Activated CD4-positive, alpha-beta memory T cell treated with anti-CD3 and anti-CD28 coated beads for 36 hours (primary cell): Measurements from ENCODE around the gene NRXN2. TPM values are rescaled to one million over a fixed set of nuclear protein-coding genes. Genes with fewer than 3 reads are reported as not detected.

ENCODE experiments used
- CTCF ChIA-PET: fragments of 350-600 bp; sonication (Branson Sonifier 250); formaldehyde crosslinking; loops from one replicate; lab custom pipeline; 2021; ENCODE audit warnings: antibody characterized with exemption, inconsistent platforms; lab: Charles Lee
- POLR2A ChIA-PET: fragments of 350-600 bp; sonication (Branson Sonifier 250); formaldehyde crosslinking; loops from one replicate; lab custom pipeline; 2021; ENCODE audit warnings: antibody characterized with exemption; lab: Charles Lee
- DNase-seq: peaks from one replicate; pipeline ENCODE4 v3.0.0-alpha.2; 2020
- H3K27ac Mint-ChIP-seq: one replicate; pipeline ENCODE4 v1.8.0; 2021; ENCODE audit warnings: mixed read lengths
- H3K27me3 Mint-ChIP-seq: one replicate; pipeline ENCODE4 v1.8.0; 2021; ENCODE audit warnings: mixed read lengths
- H3K36me3 Mint-ChIP-seq: one replicate; pipeline ENCODE4 v1.8.0; 2021; ENCODE audit warnings: mixed read lengths
- H3K4me1 Mint-ChIP-seq: one replicate; pipeline ENCODE4 v1.8.0; 2021; ENCODE audit warnings: low read depth, mixed read lengths
- H3K4me3 Mint-ChIP-seq: one replicate; pipeline ENCODE4 v1.8.0; 2021; ENCODE audit warnings: mild to moderate bottlenecking, mixed read lengths
- H3K9me3 Mint-ChIP-seq: one replicate; pipeline ENCODE4 v1.8.0; 2021; ENCODE audit warnings: mixed read lengths
- intact Hi-C: fragments of 100-400 bp; cut with micrococcal nuclease; formaldehyde crosslinking; loops from one replicate; pipeline ENCODE4 v1.15.1; 2023
- total RNA-seq, 2 experiments: library from RNA; stranded (reverse); gene quantifications; one replicate each; pipeline ENCODE4 v1.2.3, GENCODE V29; 2021

NRXN2 gene
- total RNA-seq, 2 experiments from 2014 or later, result 0.31 to 0.41 TPM

- Mint-ChIP-seq H3K27me3 (peaks cover 6% of the 10 kb centered on the region), H3K27ac (no peak overlapping the region), H3K4me1 (peaks cover 6% of the 10 kb centered on the region), H3K4me3 (no peak overlapping the region), H3K9me3 (no peaks in the 10 kb centered on the region), H3K36me3 (no peaks in the 10 kb centered on the region)
- intact Hi-C loops, result no loop called here
- DNase-seq, result no peak
- ChIA-PET CTCF (interaction anchor here (1.5 to 1.6 kb wide), 2 partner anchors 38 to 277 kb away, joined by 3 to 7 read pairs; no protein-coding TSS in a partner anchor), POLR2A (no interaction called here)
Measured at GRCh38 chr11:64726211-64726641, 3.2 kb upstream of the NRXN2 start.

GRCh38 chr11:64724863-64725532 is 2.0 kb upstream of the NRXN2 start:
- Mint-ChIP-seq H3K27me3 (peaks cover 11% of the 10 kb centered on the region), H3K4me3 (no peak overlapping the region), H3K9me3 (no peaks in the 10 kb centered on the region), H3K4me1 (peaks cover 6% of the 10 kb centered on the region), H3K36me3 (no peaks in the 10 kb centered on the region), H3K27ac (no peak overlapping the region)
- CTCF ChIA-PET, result interaction anchor here (1.0 to 1.8 kb wide), 2 partner anchors 10 to 36 kb away, joined by 3 to 5 read pairs; no protein-coding TSS in a partner anchor
- no peak for DNase-seq
- POLR2A ChIA-PET, result no interaction called here
- intact Hi-C loops, result no loop called here

- intact Hi-C loops, result loop anchor here (1.0 to 2.0 kb wide), 3 partner anchors 19 to 275 kb away; no protein-coding TSS in a partner anchor
- Mint-ChIP-seq H3K36me3 (no peaks in the 10 kb centered on the region), H3K27me3 (peaks cover 13% of the 10 kb centered on the region), H3K4me3 (peak overlapping the region; percentile 59), H3K9me3 (no peaks in the 10 kb centered on the region), H3K4me1 (peaks cover 6% of the 10 kb centered on the region), H3K27ac (no peak overlapping the region)
- ChIA-PET POLR2A (no interaction called here), CTCF (interaction anchor here (1.0 to 1.8 kb wide), 2 partner anchors 11 to 35 kb away, joined by 3 to 5 read pairs; no protein-coding TSS in a partner anchor)
- DNase-seq, result no peak
Measured at GRCh38 chr11:64723907-64724862, 1.2 kb upstream of the NRXN2 start.

GRCh38 chr11:64722141-64723065 is 594 bp downstream of the NRXN2 start:
- no peak for DNase-seq
- peaks cover 19% of the 10 kb centered on the region for H3K27me3 Mint-ChIP-seq
- no peaks in the 10 kb centered on the region for H3K36me3 Mint-ChIP-seq
- H3K4me1 Mint-ChIP-seq, result peaks cover 6% of the 10 kb centered on the region
- POLR2A ChIA-PET, result no interaction called here
- CTCF ChIA-PET, result interaction anchor here (1.3 kb wide), 1 partner anchor 34 kb away, joined by 6 read pairs; no protein-coding TSS in a partner anchor
- intact Hi-C loops, result loop anchor here (1.0 to 2.0 kb wide), 3 partner anchors 20 to 273 kb away; no protein-coding TSS in a partner anchor
- H3K27ac Mint-ChIP-seq, result no peak overlapping the region
- no peaks in the 10 kb centered on the region for H3K9me3 Mint-ChIP-seq
- H3K4me3 Mint-ChIP-seq, result no peak overlapping the region

GRCh38 chr11:64721359-64721699 is 1.7 kb downstream of the NRXN2 start:
- ChIA-PET POLR2A (no interaction called here), CTCF (no interaction called here)
- no peak for DNase-seq
- H3K4me3 Mint-ChIP-seq, result no peak overlapping the region
- H3K36me3 Mint-ChIP-seq, result no peaks in the 10 kb centered on the region
- no peak overlapping the region for H3K27ac Mint-ChIP-seq
- intact Hi-C loops, result no loop called here
- peaks cover 6% of the 10 kb centered on the region for H3K4me1 Mint-ChIP-seq
- H3K9me3 Mint-ChIP-seq, result no peaks in the 10 kb centered on the region
- peaks cover 28% of the 10 kb centered on the region for H3K27me3 Mint-ChIP-seq

- intact Hi-C loops, result no loop called here
- Mint-ChIP-seq H3K27me3 (peaks cover 33% of the 10 kb centered on the region), H3K9me3 (no peaks in the 10 kb centered on the region), H3K4me3 (no peak overlapping the region), H3K36me3 (no peaks in the 10 kb centered on the region), H3K27ac (no peak overlapping the region), H3K4me1 (peaks cover 6% of the 10 kb centered on the region)
- POLR2A ChIA-PET, result no interaction called here
- CTCF ChIA-PET, result interaction anchor here (2.1 kb wide), 1 partner anchor 32 kb away, joined by 10 read pairs; no protein-coding TSS in a partner anchor
- no peak for DNase-seq
Measured at GRCh38 chr11:64720640-64721358, 2.2 kb downstream of the NRXN2 start.

- no peak for DNase-seq
- peaks cover 37% of the 10 kb centered on the region for H3K27me3 Mint-ChIP-seq
- CTCF ChIA-PET, result interaction anchor here (2.1 kb wide), 1 partner anchor 31 kb away, joined by 10 read pairs; no protein-coding TSS in a partner anchor
- peaks cover 6% of the 10 kb centered on the region for H3K4me1 Mint-ChIP-seq
- intact Hi-C loops, result no loop called here
- H3K27ac Mint-ChIP-seq, result no peak overlapping the region
- POLR2A ChIA-PET, result no interaction called here
- H3K36me3 Mint-ChIP-seq, result no peaks in the 10 kb centered on the region
- no peaks in the 10 kb centered on the region for H3K9me3 Mint-ChIP-seq
- no peak overlapping the region for H3K4me3 Mint-ChIP-seq
Measured at GRCh38 chr11:64720167-64720566, 2.8 kb downstream of the NRXN2 start.

GRCh38 chr11:64719406-64719805 is 3.6 kb downstream of the NRXN2 start:
- no peaks in the 10 kb centered on the region for H3K9me3 Mint-ChIP-seq
- intact Hi-C loops, result no loop called here
- POLR2A ChIA-PET, result no interaction called here
- no peak for DNase-seq
- CTCF ChIA-PET, result interaction anchor here (1.0 to 2.1 kb wide), 2 partner anchors 23 to 30 kb away, joined by 3 to 10 read pairs; no protein-coding TSS in a partner anchor
- peaks cover 43% of the 10 kb centered on the region for H3K27me3 Mint-ChIP-seq
- H3K36me3 Mint-ChIP-seq, result no peaks in the 10 kb centered on the region
- no peak overlapping the region for H3K27ac Mint-ChIP-seq
- no peak overlapping the region for H3K4me3 Mint-ChIP-seq
- H3K4me1 Mint-ChIP-seq, result peaks cover 6% of the 10 kb centered on the region

- ChIA-PET POLR2A (no interaction called here), CTCF (interaction anchor here (1.0 to 2.1 kb wide), 2 partner anchors 24 to 30 kb away, joined by 3 to 10 read pairs; no protein-coding TSS in a partner anchor)
- Mint-ChIP-seq H3K9me3 (no peaks in the 10 kb centered on the region), H3K4me3 (no peak overlapping the region), H3K36me3 (no peaks in the 10 kb centered on the region), H3K4me1 (peaks cover 2% of the 10 kb centered on the region), H3K27me3 (peaks cover 50% of the 10 kb centered on the region), H3K27ac (no peak overlapping the region)
- no peak for DNase-seq
- intact Hi-C loops, result no loop called here
Measured at GRCh38 chr11:64718780-64719124, 4.2 kb downstream of the NRXN2 start.

GRCh38 chr11:64718084-64718779 is 4.8 kb downstream of the NRXN2 start:
- ChIA-PET POLR2A (interaction anchor here (0.6 kb wide), 1 partner anchor 59 kb away, joined by 6 read pairs; no protein-coding TSS in a partner anchor), CTCF (interaction anchor here (2.1 kb wide), 1 partner anchor 29 kb away, joined by 10 read pairs; no protein-coding TSS in a partner anchor)
- intact Hi-C loops, result no loop called here
- no peaks in the 10 kb centered on the region for H3K36me3 Mint-ChIP-seq
- no peaks in the 10 kb centered on the region for H3K9me3 Mint-ChIP-seq
- no peak for DNase-seq
- no peak overlapping the region for H3K4me3 Mint-ChIP-seq
- no peak overlapping the region for H3K27ac Mint-ChIP-seq
- no peaks in the 10 kb centered on the region for H3K4me1 Mint-ChIP-seq
- peaks cover 50% of the 10 kb centered on the region for H3K27me3 Mint-ChIP-seq
